ENCODE results near the gene GOLGA8G.
"Not testable (repeated sequence)": the region's sequence is repeated elsewhere in the genome, so short reads cannot be mapped to it uniquely, and the experiment has no call there.

The GOLGA8G gene, protein sequence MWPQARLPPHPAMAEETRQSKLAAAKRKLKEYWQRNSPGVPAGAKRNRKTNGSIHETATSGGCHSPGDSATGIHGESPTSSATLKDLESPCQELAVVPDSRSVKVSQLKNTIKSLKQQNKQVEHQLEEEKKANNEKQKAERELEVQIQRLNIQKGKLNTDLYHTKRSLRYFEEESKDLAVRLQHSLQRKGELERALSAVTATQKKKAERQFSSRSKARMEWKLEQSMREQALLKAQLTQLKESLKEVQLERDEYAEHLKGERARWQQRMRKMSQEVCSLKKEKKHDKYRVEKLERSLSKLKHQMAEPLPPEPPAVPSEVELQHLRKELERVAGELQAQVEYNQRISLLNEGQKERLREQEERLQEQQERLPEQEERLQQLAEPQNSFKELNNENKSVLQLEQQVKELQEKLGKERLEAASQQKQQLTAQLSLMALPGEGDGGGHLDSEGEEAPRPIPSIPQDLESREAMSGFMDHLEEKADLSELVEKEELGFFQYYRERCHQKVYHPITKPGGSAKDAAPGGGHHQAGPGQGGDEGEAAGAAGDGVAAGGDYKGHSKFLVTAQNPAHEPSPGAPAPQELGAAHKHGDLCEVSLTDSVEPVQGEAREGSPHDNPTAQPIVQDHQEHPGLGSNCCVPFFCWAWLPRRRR

DNA sequence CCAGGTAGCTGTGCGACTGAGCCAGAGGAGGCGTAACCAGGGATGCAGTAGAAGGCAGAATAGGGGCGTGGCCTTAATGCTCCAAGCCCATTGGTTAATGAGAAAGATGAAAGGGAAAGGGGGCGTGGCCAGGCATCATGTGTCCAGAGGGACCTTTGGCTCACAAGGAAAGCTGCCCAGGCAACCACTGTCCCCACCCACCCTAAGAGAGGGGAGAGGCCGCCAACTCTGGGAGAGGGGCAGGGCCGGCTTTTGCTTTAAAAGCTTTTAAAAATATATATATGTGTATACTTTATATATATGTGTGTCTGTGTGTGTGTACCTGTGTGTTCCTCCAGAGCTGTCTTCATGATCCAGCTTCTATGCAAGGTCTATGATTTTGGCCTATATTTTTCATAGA is at the start of gene GOLGA8G:
Gene GOLGA8G, minus strand, starts transcription at position 18 of the 400 bp plus-strand sequence. CDS start 62 bp downstream, outside the sequence.
- in situ Hi-C loops (cut with HindIII; ENCODE audit: low sequenced_read_pairs) = not testable (repeated sequence)

DNA sequence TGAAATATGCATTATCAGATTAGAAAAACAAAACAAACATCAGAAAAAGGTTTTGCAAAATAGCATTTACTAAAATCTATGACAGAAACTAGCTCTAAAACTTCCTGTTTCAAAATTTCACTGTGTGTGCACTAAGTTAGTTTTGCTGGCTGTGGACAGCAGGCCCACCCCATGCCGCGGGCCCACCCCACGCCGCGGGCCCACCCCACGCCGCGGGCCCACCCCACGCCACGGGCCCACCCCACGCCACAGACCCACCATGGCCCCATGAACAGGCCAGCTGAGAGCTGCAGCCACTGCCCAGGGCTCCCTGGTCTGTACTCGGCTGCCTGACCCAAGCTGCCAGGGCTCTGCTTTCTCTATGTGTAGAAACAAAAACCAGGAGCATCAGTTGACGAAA is 40.6 kb upstream of the GOLGA8G start:
- in situ Hi-C loops (cut with HindIII; ENCODE audit: low sequenced_read_pairs) = not testable (repeated sequence)

DNA sequence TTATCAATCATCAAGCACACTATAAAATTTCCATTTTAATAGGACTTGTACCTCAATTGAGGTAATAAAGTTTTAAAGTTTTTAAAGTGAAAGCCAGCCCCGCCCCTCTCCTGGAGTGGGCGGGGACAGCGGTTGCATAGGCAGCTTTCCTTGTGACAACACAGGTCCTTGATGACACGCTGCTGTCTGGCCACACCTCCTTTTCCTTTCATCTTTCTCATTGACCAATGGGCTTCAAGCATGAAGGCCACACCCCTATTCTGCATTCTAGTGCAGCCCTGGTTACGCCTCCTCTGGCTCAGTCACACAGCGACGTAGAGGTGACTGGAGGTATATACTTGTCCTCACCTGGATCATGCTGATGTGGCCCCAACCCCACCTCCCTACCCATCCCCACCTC is 20.5 kb upstream of the GOLGA8G start, which contains the start of gene GOLGA6L25:
Gene GOLGA6L25, plus strand, starts transcription at position 301 of the 400 bp plus-strand sequence. Its CDS starts 61 bp downstream, at position 362.
- in situ Hi-C loops (cut with HindIII; ENCODE audit: low sequenced_read_pairs) = not testable (repeated sequence)

DNA sequence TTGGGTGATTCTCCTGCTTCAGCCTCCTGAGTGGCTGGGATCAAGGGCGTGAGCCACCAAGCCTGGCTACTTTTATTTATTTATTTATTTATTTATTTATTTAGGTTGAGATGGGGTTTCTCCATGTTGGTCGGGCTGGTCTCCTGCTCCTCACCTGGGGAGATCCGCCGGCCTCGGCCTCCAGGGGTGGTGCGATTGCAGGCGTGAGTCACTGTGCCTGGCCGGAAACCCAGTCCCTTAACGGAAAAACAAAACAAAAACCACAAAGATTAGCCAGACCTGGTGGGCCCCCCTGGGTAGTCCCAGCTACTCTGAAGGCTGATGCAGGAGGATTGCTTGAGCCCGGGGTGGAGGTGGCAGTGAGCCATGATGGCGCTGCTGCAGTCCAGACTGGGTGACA is 17.6 kb downstream of the GOLGA8G start:
- in situ Hi-C loops (cut with HindIII; ENCODE audit: low sequenced_read_pairs) = not testable (repeated sequence)

DNA sequence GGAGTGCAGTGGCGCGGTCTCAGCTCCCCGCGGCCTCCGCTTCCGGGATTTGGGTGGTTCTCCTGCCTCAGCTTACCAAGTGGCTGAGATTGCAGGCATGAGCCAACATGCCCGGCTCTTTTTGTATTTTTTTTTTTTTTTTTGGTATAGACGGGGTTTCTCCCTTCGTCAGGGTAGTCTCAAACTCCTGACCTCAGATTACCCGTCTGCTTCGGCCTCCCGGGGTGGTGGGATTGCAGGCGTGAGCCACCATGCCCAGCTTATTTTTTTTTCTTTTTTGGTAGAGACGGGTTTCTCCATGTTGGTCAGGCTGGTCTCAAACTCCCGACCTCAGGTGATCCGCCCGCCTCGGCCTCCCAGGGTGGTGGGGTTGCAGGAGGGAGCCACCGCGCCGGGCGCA is 18.6 kb downstream of the GOLGA8G start:
- in situ Hi-C loops (cut with HindIII; ENCODE audit: low sequenced_read_pairs) = not testable (repeated sequence)

DNA sequence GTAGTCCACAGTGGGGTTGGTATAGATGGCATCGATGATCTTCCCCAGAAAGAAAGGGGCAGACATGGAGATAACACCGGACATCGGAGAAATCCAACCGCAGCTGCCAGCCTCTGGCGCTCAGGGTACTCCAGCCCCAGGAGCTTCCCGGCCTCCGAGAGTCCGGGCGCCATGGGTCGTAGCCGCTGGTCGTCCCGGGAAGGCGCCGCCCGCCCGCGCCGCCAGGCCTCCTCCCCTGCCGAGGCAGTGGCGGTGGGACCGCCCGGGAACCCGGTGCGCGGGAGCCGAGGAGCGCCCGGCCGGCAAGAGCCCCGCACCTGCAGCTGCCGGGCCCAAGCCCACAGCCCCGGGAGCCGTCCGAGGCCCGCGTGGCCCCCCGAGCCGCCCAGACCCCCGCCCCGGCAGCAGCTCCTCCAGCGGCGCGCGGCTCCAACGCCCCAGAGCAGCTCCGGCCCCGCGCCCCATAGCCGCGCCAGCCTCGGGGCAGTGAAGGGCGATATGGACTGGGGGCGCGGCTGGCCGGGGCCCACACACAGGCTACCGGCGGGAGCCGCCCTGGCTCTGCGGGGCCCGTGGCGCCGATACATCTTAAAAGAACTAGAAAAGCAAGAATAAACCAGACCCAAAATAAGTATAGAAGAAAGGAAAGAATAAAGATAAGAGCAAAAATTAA is 24.4 kb downstream of the GOLGA8G start:
- in situ Hi-C loops (cut with HindIII; ENCODE audit: low sequenced_read_pairs) = not testable (repeated sequence)

DNA sequence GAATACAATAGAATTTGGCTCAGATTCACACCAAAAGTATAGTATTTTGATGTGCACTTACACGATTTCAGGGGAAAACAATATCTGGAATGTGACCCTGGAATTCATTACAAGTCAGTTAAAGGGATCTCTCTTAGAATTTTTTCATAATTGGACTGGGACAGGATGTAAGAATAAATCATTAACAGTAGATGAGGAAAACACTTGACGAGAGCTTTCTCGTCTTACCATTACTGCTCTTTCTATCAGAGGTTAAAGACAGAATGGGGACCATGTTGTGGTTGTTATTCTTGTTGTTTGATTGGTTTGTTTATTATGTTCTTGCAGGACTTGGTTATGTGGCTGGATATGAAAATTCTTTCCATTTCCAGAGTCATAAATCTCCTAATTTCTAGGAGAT is 51.4 kb downstream of the GOLGA8G start:
- in situ Hi-C loops (cut with HindIII; ENCODE audit: low sequenced_read_pairs) = not testable (repeated sequence)
